Natural killer cell (primary cell): Measurements from ENCODE around the gene CALD1. TPM values are rescaled to one million over a fixed set of nuclear protein-coding genes. Genes with fewer than 3 reads are reported as not detected.

Experiments used
- ATAC-seq, 3 donors: fragments of 150-1000 bp in 2 of 3; fragments of 200-7000 bp in 1 of 3; cut with Tn5 transposase; 1 replicate in 1 of 3; 2 replicates in 2 of 3; pipeline ENCODE4 v1.10.0; 2021; ENCODE audit warnings: mild to moderate bottlenecking in 2 of 3, moderate library complexity in 2 of 3
- DNase-seq, 2 donors: peaks; one replicate each; pipeline versions ENCODE4 v3.0.0 to v3.0.0-alpha.2; 2013 to 2021; ENCODE audit warnings: mixed read lengths in 1 of 2
- H3K27ac ChIP-seq: one replicate; pipeline ENCODE4 v1.5.1; 2013; ENCODE audit warnings: mild to moderate bottlenecking, low read length
- H3K27me3 ChIP-seq: one replicate; pipeline ENCODE4 v1.6.1; 2013; ENCODE audit warnings: low read length; ENCODE audit not compliant: control insufficient read depth, insufficient read depth
- H3K36me3 ChIP-seq: one replicate; pipeline ENCODE4 v1.6.1; 2013; ENCODE audit warnings: low read length; ENCODE audit not compliant: control insufficient read depth, insufficient read depth
- H3K4me1 ChIP-seq: one replicate; pipeline ENCODE4 v1.6.1; 2013; ENCODE audit warnings: low read length; ENCODE audit not compliant: control insufficient read depth, insufficient read depth
- H3K4me3 ChIP-seq: one replicate; pipeline ENCODE4 v1.5.1; 2013; ENCODE audit warnings: low read length
- H3K9me3 ChIP-seq: one replicate; pipeline ENCODE4 v1.6.1; 2013; ENCODE audit warnings: low read length; ENCODE audit not compliant: control insufficient read depth, insufficient read depth
- H3K27ac Mint-ChIP-seq, 2 donors: one replicate each; pipeline ENCODE4 v1.8.0; 2022; ENCODE audit warnings: mild to moderate bottlenecking in 2 of 2, mixed read lengths in 2 of 2, moderate library complexity in 1 of 2
- H3K27me3 Mint-ChIP-seq, 2 donors: one replicate each; pipeline ENCODE4 v1.8.0; 2022; ENCODE audit warnings: low read depth in 2 of 2, mixed read lengths in 2 of 2
- H3K36me3 Mint-ChIP-seq: one replicate; pipeline ENCODE4 v1.8.0; 2022; ENCODE audit warnings: mixed read lengths
- H3K4me1 Mint-ChIP-seq, 2 donors: one replicate each; pipeline ENCODE4 v1.8.0; 2022; ENCODE audit warnings: mixed read lengths in 2 of 2
- H3K4me3 Mint-ChIP-seq: one replicate; pipeline ENCODE4 v1.8.0; 2022; ENCODE audit warnings: mild to moderate bottlenecking, moderate library complexity, mixed read lengths
- H3K9me3 Mint-ChIP-seq, 2 donors: one replicate each; pipeline ENCODE4 v1.8.0; 2022; ENCODE audit warnings: mixed read lengths in 2 of 2
- CTCF ChIP-seq: fragments of 200-600 bp; IDR thresholded peaks from one replicate; pipeline ENCODE4 v1.8.0; 2022; ENCODE audit warnings: antibody characterized with exemption
- WGBS: methylation state at CpG from one replicate; pipeline ENCODE4 v1.1.7; 2013; ENCODE audit warnings: missing lambda C conversion rate; ENCODE audit not compliant: insufficient coverage; 5-methylcytosine and 5-hydroxymethylcytosine counted together
- intact Hi-C: fragments of 100-400 bp; cut with micrococcal nuclease; formaldehyde crosslinking; loops from one replicate; pipeline ENCODE4 v1.14.2; 2022
- total RNA-seq, 4 donors: library from RNA; stranded (reverse); fragments of 120-200 nt in 1 of 4; gene quantifications; one replicate each; pipeline versions ENCODE4 v1.2.3 to v1.2.4, GENCODE V29; 2013 to 2022

The CALD1 gene
- total RNA-seq = 1 to 10 TPM in 2 of 3 donors, under 1 TPM in 1; 0.14 to 2.5 (median 1.0) TPM
- 1.8 TPM for total RNA-seq (2013)

- no peak for TF ChIP-seq CTCF
- DNase-seq (no peak), ATAC-seq (no peak)
- Histone ChIP-seq H3K27ac (no peak within 1 kb of the TSS), H3K9me3 (no peaks in the 10 kb centered on the region), H3K4me1 (peaks cover 3% of the 10 kb centered on the region), H3K36me3 (no peaks in the 10 kb centered on the region), H3K27me3 (no peaks in the 10 kb centered on the region), H3K4me3 (no peak within 1 kb of the TSS)
- no peaks in the 10 kb centered on the region for H3K9me3 Mint-ChIP-seq
- no peak within 1 kb of the TSS for H3K27ac Mint-ChIP-seq
- no peak within 1 kb of the TSS for H3K4me3 Mint-ChIP-seq
- WGBS = 68% methylated on average over 15 of the region's 15 CpGs
- H3K36me3 Mint-ChIP-seq = no peaks in the 10 kb centered on the region
- intact Hi-C loops = no loop called here
- peaks cover 5 to 52% of the 10 kb centered on the region in 2 donors for H3K27me3 Mint-ChIP-seq
- H3K4me1 Mint-ChIP-seq = no peaks in the 10 kb centered on the region
These were observed at the start of gene CALD1 for GRCh38 chr7:134778941-134779740. CALD1 (plus strand) TSS chr7:134779634; CDS start chr7:134867734, 88,100 bp downstream.

GRCh38 chr7:134729895-134730294 lies 49.5 kb upstream of the CALD1 start:
- Histone ChIP-seq H3K4me1 (no peaks in the 10 kb centered on the region), H3K4me3 (no peak overlapping the region), H3K36me3 (no peaks in the 10 kb centered on the region), H3K27ac (no peak overlapping the region), H3K27me3 (no peaks in the 10 kb centered on the region), H3K9me3 (no peaks in the 10 kb centered on the region)
- intact Hi-C loops = no loop called here
- H3K27ac Mint-ChIP-seq = no peak overlapping the region
- no peaks in the 10 kb centered on the region for H3K9me3 Mint-ChIP-seq
- no peak for TF ChIP-seq CTCF
- WGBS = 88% methylated on average over 4 of the region's 4 CpGs
- no peak for DNase-seq
- H3K4me1 Mint-ChIP-seq = no peaks in the 10 kb centered on the region
- ATAC-seq = no peak
- H3K27me3 Mint-ChIP-seq = peaks cover 16 to 19% of the 10 kb centered on the region in 2 donors
- no peak overlapping the region for H3K4me3 Mint-ChIP-seq
- no peaks in the 10 kb centered on the region for H3K36me3 Mint-ChIP-seq

GRCh38 chr7:134730411-134730829 lies 49.0 kb upstream of the CALD1 start:
- no peak overlapping the region for H3K27ac Mint-ChIP-seq
- intact Hi-C loops = no loop called here
- H3K4me3 Mint-ChIP-seq = no peak overlapping the region
- H3K36me3 Mint-ChIP-seq = no peaks in the 10 kb centered on the region
- Histone ChIP-seq H3K4me1 (no peaks in the 10 kb centered on the region), H3K4me3 (no peak overlapping the region), H3K27ac (no peak overlapping the region), H3K9me3 (no peaks in the 10 kb centered on the region), H3K36me3 (no peaks in the 10 kb centered on the region), H3K27me3 (no peaks in the 10 kb centered on the region)
- 31% methylated on average over 1 of the region's 1 CpG for WGBS
- TF ChIP-seq CTCF = no peak
- ATAC-seq = no peak
- H3K27me3 Mint-ChIP-seq = peaks cover 18 to 19% of the 10 kb centered on the region in 2 donors
- H3K4me1 Mint-ChIP-seq = no peaks in the 10 kb centered on the region
- H3K9me3 Mint-ChIP-seq = no peaks in the 10 kb centered on the region
- no peak for DNase-seq

- no peaks in the 10 kb centered on the region for H3K36me3 ChIP-seq
- H3K9me3 Mint-ChIP-seq = no peaks in the 10 kb centered on the region
- H3K27me3 Mint-ChIP-seq = peaks cover 25 to 30% of the 10 kb centered on the region in 2 donors
- H3K4me3 ChIP-seq = no peak overlapping the region
- no peak overlapping the region for H3K27ac ChIP-seq
- no peak for TF ChIP-seq CTCF
- ATAC-seq (no peak), DNase-seq (no peak)
- no peak overlapping the region for H3K27ac Mint-ChIP-seq
- H3K4me1 ChIP-seq = no peaks in the 10 kb centered on the region
- no peaks in the 10 kb centered on the region for H3K9me3 ChIP-seq
- no peaks in the 10 kb centered on the region for H3K36me3 Mint-ChIP-seq
- no peak overlapping the region for H3K4me3 Mint-ChIP-seq
- intact Hi-C loops = no loop called here
- H3K4me1 Mint-ChIP-seq = no peaks in the 10 kb centered on the region
- no peaks in the 10 kb centered on the region for H3K27me3 ChIP-seq
- WGBS = 87% methylated on average over 1 of the region's 1 CpG
These were observed 47.8 kb upstream of the CALD1 start for GRCh38 chr7:134731616-134732015.
